Stimulated activated CD4-positive, alpha-beta T cell treated with anti-CD3 and anti-CD28 coated beads, Interleukin-4, amount 100 ng/mL, for 1 hour (primary cell): ENCODE results near the gene ADGRA1.

Source experiments
- DNase-seq: peaks from one replicate; pipeline ENCODE4 v3.0.0-alpha.2; 2020

The ADGRA1 gene

DNA sequence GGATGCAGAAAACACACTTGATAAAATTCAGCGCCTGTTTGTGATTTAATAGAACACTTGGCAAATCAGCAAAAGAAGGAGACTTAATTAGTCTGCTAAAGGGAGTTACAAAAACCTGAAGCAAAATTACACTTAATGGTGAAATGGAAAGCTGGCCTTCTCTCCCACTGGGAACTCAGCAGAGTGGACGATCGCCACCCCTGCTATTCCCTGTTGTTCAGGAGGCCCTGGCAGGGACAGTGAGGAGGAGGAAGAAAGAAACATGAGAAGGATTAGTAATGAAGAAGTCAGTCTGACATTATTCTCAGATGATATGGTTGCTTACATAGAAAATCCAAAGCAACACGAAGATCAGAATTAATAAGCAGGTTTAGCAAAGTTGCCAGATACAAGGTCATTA lies 66.7 kb downstream of the ADGRA1 start:
- no peak for DNase-seq

DNA sequence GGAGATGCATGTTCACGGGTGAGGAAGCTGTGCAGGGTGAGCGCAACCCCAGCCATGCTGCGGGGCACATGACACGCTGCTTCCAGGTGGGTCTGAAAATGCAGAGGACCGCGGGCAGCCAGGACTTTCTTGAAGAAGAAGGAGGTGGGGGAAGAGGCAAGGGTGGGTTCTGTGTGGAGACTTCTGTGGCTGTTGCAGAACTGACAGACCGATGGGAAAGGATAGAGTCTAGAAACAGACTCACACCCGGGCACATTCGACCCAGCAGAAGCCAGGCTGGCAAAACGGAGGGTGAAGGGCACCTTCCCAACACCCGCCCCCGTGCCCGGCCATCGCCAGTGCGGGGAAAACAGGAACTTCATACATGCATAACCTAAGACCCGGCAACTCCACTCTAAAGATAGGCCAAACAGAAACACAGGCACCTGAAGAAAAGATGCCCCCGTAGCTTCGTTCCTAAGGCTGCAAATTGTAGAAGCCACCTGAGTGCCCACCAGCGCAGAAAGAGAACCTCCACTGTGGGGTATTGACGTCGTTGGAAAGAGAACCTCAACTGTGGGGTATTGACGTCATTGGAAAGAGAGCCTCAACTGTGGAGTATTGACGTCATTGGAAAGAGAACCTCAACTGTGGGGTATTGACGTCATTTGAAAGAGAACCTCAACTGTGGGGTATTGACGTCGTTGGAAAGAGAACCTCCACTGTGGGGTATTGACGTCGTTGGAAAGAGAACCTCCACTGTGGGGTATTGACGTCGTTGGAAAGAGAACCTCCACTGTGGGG lies 67.5 kb downstream of the ADGRA1 start:
- no peak for DNase-seq

DNA sequence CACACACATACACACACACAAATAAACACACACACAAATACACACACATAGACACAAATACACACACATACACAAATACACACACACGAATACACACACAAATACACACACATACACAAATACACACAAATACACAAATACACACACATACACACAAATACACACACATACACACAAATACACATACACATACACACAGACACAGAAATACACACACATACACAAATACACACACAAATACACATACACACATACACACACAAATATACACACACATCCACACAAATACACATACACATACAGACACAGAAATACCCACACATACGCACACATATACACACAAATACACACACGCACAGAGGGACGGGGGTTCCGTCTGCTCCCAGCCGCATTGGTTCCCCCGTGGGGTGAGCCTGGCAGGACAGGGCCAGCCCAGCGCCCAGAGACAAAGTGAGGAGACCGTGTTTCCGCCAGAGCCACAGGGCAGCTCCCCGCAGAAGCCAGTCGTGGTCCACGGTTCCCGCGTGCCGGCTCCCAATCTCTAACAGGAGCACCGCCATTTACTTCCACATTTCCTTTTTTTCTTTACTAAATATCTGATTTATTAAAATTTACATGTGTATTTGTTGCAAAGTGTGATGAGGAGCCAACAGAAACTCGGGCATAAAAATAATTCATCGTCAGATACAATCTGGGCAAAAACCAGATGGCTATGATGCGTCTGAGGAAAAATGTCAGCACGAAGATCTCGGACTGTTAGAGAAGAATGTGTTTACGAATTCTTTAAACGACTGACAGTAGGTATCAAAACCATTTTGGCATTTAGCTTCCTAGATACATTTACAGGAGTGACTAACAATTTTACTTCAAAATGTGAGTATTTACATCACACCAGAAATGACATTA lies 69.2 kb downstream of the ADGRA1 start:
- no peak for DNase-seq

DNA sequence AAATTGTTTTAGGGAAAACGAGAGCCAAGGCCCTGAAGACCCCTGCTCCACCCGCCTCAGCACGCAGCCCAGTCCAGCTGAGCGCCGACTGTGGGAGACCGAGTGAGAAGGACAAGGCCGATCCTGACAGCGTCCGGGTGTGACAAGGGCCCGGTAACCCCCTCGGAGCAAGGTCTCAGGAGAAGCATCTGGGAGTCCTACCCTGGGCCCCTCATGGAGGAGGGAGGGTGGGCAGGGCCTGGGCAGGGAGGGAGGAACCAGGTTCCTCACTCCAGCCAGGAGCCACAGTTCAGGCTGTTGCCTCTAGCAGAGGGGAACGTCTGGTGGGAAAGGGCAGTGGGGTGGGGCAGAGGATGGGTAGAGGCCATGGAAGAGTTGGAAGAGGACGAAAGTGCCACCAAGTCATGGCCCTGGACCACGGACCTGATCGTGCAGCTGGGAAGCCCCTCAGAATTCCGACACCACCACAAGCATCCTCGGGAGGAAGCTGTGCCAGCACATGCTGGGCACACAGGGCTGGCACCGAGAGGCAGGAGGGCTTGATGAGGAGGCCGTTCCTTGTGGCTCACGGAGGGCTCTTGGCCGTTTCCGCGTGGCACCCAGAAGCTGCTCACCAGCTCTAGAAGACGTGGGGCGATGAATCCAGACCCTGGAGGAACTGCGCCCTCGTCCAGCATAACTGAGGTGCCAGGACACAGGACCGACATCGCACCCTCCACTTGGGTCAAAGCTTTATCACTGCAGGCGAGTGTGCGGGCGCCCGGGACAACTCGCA lies 70.1 kb downstream of the ADGRA1 start:
- DNase-seq = no peak

DNA sequence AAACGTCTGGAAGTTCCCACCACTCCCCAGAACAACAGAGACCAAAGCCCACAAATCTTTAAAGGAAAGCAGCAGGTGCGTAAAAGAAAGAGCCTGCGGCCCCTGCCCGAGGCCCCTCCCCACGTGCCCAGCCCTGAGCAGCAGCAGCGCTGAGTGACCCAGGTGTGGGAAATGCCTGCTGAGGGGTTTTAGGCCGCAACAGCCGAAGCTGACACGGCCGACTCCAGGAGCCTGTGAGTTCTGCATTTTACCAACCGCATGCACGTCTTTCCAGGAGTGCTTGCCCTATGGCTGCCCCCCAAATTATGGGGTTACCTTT lies 70.7 kb downstream of the ADGRA1 start:
- no peak for DNase-seq

DNA sequence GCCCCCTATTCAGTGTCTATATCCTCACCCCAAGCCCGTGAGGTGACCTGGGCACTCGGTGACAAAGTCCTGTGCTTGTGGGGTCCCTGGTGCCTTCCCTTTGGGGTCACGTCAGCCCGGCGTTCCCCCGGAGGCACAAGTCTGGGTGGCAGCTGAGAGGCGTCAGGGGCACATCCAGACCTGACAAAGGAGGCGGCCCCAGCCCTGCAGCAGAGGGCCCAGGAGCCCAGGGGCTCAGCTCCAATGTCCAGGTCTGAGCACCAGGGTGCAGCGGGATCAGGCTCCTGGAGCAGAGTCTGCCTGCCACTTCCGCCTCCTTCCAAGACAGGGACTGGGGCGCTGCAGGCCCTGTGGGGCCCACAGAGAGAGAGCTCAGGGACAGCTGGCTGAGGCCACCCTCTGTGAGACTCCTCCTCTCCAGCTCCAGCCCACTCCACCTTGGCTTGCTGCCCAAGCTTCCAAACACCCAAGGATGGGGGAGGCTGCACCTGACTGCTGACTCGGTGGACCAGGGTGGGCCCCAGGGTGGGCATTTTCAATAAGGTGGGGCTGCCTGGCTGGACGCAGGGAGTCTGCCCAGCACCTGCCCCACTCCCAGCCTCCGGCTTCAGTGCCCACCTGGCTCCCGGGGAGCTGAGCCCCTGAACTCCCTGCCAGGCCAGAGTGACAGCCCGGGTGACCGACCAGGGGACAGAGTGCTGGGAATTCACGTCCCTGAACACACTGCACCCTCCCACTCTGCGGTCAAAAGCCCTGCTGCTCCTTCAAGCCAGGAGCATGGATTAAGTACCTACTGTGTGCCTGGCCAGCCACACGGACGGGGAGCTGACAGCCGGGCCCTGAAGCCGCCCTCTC lies 71.3 kb downstream of the ADGRA1 start:
- no peak for DNase-seq

DNA sequence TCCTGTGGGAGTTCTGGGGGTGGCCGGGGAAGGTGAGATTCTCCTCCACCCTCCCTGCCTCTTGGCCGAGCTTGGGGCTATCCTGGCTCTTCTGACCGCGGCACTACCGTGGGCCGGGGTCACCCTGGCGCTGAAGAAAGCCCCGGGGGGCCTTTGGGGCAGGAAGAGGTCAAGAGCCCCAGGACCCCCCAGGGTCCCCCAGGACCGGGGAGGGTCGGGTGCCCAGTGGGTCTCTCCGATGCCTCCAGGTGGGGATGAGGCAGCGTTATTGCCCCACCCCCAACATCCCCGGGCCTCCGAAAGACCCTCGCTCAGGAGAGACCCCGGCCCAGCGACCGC lies 71.9 kb downstream of the ADGRA1 start:
- DNase-seq = no peak

DNA sequence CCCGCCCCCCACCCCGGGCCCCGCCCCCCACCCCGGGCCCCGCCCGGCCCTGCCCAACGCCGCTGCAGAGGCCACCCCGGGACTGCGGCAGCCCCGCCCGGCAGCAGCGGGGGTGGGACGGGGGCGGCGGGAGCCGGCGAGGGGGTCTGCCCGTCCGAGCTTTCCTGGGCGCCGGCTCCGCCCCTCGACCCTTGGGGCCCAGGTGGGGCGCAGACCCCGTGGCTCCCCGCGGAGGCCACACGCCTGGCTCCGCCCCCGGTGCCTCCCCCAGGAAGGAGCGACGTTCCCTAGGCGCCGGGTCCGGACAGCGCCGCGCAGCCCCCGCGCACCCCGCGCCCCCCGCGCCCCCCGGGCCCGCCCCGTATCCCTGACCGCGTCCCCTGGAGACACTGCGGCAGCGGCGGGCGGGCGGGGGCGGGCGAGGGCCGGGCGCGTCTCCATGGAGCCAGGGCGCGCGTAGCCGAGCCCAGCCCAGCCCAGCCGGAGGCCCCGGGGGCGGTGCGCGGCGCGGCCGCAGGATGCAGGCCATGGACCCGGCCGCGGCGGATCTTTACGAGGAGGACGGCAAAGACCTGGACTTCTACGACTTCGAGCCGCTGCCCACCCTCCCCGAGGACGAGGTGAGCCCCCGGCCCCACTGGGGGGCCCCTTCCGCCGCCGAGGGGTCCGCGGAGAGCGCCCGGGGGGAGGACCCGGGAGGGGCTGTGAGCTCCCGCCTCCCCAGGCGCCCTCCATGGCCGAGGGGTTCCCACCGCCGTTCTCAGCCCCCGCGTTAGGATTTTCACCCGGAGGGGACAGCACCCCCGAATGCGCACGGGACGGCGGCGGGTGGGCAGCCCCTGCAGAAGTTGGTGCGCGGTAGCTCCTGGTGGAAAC lies 72.5 kb downstream of the ADGRA1 start, which contains the start of gene KNDC1:
Gene KNDC1, plus strand, starts transcription at position 270 of the 876 bp plus-strand sequence. Its CDS starts 249 bp downstream, at position 519.
- no peak for DNase-seq

DNA sequence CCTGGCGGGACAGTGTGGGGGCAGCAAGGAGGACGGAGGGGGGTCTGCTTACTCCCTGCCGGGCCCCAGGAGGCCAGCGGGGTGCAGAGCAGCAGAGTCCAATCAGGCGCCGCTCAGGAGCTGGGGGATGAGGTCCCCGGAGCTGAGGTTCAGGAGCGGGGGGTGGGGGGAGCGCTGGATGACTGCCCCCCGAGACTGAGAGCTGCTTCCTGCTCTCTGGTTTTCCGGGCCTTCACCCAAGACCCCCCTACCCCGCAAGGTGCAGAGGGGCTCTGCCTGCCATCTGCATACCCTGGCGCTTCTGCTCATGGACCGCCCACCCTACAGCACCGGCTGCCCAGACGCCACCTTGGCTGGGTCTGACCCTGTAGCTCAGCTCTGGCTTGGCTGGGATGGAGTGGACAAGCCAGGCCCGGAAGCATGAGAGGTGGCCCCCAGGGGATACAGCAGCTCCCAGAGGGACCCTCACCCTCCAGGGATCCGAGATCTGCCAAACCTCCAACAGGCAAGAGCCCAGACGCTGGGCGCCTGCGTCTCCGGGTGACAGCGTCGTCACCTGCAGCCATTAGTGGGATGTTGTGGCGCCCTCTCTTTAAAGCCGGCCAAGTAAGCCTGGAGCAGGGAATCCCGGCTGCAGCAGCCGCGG lies 73.2 kb downstream of the ADGRA1 start:
- DNase-seq = no peak

DNA sequence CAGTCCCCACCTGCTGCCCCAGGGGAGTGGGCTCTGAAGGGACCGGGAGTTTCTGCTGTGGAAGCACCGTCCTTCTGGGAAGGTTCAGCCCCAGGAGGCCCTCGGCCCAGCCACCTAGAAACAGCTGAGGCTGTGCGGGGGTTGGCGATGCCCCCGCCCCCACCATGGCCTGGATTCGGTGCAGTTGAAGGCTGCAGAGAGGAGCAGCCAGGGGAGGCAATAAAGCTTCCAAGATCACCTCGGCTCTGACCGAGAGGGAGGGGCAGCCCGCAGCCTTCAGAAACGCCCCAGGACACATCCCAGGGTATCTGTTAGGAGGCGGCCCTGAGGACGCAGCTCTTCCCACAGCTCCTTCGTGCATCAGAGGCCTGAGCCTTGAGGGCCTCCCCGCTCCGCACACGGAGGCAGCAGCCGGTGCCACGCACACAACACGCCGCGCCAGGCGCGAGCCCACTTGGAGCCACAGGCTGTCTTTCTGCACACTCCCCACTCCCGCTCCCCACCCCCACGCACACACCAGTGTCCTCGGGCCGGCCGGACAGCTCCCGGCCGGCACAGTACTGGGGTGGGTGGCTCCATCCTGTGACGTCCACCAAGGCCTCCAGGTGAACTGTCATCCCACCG lies 73.9 kb downstream of the ADGRA1 start:
- DNase-seq = no peak

DNA sequence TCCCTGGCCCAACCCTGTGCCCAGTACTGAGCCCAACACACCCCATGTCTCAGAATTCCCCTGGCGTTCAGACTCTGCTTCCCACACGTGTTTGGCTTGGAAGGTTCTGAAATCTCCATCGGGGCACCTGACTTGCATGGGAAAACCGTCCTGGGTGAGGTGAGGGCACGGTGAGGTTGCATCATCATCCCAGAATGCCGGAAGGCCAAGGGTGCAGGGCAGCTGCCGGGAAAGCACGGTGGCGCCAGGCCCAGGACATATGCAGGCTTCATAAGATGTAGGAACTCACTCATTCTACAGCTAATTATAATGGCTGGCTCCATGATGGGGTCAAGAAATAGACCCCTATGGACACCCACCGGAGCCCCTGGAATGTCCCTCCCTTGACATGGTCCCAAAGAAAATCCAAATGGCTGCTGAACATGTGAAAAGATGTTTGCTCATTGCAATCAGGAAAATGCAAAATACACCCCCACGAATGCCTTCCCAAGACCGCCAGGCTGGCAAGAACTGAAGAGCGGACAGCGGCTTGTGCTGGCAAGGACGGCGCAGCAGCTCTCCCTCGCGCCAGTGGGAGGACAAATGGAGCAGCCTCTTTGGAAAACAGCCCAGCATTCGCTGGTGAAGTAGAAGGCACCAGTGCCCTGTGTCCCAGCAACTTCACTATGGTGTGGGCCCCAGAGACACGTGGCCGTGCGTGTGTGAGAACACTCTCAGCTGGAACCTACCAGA lies 74.6 kb downstream of the ADGRA1 start:
- no peak for DNase-seq

DNA sequence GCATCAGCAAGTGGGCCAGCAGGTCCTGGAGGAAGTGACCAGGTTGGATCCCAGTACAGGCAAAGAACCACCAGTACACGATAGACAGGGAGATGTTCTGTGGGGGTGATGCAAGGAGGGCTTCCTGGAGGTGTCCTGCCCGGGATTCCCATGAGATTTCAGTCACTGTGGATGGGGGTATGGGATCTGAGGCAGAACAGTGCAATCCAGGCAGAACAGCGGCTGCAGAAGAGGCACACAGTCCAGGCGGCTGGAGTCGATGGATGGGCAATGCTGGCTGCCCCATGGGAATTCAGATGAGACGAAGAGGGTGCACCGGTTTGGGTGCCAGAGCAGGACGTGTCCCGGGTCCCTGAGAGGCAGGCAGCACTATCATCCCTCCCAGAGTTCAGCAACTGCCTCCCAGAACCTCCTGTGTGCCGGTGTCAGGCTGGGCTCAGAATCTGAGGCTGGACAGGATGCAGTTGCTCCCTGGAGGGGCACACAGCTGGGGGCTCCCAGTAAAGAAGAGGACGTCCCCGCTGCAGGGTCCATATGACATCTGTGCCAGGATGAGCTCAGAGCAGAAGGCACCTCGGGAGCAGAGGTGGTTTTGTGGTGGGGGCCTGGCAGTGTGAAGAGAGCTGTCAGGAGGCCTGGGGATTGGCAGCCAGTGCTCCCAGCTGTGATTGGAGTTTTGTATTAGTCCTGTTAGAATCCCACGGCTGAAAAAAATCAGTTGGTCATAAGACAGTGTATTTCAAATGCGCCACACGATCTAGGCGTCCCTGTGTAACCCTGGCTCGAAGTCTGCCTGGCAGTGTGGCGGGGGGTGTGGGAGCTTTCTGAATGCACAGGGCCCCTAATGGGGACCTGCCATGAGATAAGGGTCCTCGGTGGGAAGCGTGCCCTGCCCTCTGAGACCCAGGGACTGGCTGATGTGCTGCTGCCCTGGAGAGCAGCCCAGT lies 75.5 kb downstream of the ADGRA1 start:
- no peak for DNase-seq

DNA sequence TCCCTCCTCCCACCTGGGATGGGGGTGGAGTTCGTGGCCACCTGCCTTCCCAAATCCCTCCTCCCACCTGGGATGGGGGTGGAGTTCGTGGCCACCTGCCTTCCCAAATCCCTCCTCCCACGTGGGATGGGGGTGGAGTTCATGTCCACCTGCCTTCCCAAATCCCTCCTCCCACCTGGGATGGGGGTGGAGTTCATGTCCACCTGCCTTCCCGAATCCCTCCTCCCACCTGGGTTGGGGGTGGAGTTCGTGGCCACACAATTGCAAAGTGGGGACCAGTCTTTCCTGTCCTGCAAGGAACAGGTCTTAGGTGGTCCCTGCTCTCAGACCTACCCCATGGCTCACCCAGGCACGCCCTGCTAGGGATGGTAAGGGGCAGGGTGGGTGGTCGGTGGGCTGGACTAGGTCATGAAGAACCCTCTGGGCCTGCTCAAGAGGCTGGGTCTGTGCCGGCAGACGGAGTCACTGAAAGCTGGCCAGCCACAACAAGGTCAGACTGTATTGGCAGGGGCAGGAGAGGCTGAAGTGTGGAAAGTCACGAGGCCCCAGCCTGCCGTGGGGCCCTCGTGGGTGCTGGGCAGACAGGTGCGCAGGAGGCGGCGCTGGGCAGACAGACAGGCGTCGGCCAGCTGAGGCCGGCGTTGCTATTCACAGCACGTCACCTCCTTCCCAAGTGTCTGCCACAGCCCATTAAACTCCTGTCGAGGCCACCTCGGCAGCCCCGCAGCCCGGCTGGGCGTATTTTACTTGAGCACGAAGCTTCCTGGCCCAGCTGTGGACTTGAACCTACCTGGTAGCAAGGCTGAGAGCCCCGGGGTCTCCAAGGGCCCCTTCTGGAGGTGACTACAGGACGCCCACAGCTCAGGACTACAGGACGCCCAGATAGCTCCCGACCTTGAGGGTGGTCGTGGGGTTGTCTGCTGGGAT lies 76.4 kb downstream of the ADGRA1 start:
- DNase-seq = no peak

DNA sequence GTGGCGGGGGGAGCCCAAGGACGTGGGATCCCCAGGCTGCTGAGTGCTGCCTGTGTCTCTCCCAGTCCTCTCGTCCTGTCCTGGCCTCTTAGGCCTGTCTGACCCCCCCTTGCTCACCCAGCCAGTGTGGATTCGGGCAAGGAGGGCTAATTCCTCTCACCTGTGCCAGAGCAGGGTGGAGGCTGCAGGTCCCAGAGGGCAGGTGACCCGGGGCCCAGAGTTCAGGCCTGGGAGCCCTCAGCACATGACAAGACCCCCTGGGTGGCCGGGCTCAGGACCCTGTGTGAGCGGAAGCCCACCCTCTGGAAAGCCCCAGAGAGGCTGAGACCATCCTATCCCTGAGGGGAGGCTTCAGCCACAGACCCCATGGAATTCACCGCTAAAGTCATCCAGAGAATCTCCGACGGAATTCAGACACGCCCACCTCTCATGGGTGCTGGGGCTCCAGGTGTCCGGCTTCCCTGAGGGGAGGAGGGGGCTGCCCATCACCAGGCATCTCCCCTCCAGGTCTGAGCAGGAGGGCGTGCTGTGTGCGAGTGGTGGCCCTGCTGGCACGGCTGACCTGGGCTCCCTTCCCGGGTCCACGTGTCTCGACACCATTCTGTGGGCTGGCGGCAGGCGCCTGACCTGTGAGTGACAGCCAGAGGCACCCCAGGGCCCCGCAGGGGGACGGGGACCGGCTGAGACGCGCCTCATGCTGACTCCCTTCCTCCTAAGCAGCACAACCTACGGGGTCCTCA lies 77.3 kb downstream of the ADGRA1 start:
- no peak for DNase-seq

DNA sequence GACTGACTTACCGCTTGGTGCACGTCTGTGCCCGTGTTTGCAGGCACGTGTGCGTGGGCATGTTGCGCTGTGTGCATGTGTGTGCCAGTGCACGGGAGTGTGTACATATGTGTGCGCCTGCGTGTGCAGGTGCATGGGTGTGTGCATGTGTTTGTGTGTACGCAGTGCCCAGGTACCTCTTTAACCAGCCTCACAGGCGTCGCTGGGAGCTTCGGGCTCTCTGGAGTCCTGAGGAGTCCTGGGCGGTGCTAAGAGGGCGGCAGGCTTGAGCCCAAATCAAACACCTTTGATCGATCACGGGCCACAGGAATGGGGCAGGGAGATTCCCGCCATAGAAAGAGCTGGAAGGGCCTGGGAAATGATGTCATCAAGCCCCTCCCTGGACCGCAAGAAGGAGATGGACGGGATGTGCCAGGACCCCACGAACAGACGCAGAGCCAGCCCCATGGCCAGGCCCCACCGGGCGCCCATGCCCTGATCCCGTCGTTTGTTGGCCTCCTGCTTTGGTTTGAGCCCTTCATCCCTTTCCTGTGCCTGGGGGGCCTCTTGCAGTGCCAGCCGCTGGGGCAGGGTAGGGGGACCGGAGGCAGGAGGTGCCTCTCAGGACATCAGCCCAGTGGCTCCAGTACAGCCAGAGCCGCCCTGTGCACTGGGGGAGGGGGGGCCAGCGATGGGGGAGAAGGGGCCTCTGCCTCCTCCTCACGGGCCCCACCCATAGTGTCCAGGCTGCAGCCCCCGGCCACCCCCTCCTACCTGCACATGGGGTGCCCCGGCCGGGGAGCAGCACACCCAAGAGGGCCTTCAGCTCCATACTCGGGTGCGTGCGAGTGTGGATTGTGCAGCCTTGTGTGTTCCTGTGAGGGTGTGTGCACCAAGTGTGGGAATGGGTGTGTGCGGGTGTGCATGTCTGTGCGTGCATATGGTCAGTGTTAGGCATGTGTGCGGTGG lies 78.1 kb downstream of the ADGRA1 start:
- no peak for DNase-seq

DNA sequence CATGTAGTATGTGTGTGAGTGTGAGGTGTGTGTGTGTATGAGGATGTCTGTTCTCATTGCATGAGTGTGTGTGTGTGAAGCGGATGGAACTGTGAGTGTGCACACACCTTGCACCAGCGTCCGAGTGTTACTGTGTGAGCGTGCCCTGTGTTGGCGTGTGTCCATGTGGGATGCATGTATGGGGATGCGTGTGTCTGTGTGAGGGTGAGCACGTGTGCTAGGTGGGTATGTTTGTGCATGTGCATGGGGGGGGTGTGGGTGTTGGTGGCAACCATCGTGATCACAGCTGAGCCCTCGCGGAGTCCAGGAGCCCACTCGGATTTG lies 78.7 kb downstream of the ADGRA1 start:
- no peak for DNase-seq
